GM12865 (cell line): ENCODE measurements around the gene SCLY.

Experiments used
- DNase-seq: peaks from one replicate; pipeline ENCODE4 v3.0.0; 2010; ENCODE audit warnings: low read depth
- H3K4me3 ChIP-seq: 2 replicates; pipeline ENCODE4 v1.5.1; 2011; ENCODE audit warnings: mild to moderate bottlenecking, low read depth, low read length, control low read depth
- CTCF ChIP-seq: IDR thresholded peaks from 2 replicates; pipeline ENCODE4 v1.5.1; 2011; ENCODE audit warnings: low read length, control low read depth, low read depth, inconsistent platforms; ENCODE audit not compliant: insufficient read depth; ENCODE audit errors: missing control alignments

SCLY gene

GRCh38 chr2:238100821-238101771 lies 40.3 kb downstream of the SCLY start:
- TF ChIP-seq CTCF = no peak
- H3K4me3 ChIP-seq = no peak overlapping the region
- no peak for DNase-seq

- H3K4me3 ChIP-seq = no peak overlapping the region
- no peak for TF ChIP-seq CTCF
- DNase-seq = no peak
These were observed 41.4 kb downstream of the SCLY start for GRCh38 chr2:238101891-238102841.

- TF ChIP-seq CTCF = no peak
- no peak for DNase-seq
- no peak overlapping the region for H3K4me3 ChIP-seq
These were observed 42.1 kb downstream of the SCLY start for GRCh38 chr2:238102865-238103264.

- H3K4me3 ChIP-seq = no peak overlapping the region
- DNase-seq = no peak
- no peak for TF ChIP-seq CTCF
These were observed 42.8 kb downstream of the SCLY start for GRCh38 chr2:238103465-238104225.

- TF ChIP-seq CTCF = no peak
- no peak overlapping the region for H3K4me3 ChIP-seq
- DNase-seq = no peak
These were observed 43.5 kb downstream of the SCLY start for GRCh38 chr2:238104226-238104690.

- TF ChIP-seq CTCF = no peak
- DNase-seq = no peak
- H3K4me3 ChIP-seq = no peak overlapping the region
These were observed 44.0 kb downstream of the SCLY start for GRCh38 chr2:238104691-238105371.
